CD4-positive, alpha-beta memory T cell (primary cell): ENCODE results near the gene TXNDC15. TPM values are rescaled to one million over a fixed set of nuclear protein-coding genes. Genes with fewer than 3 reads are reported as not detected.
"Not testable (repeated sequence)": the region's sequence is repeated elsewhere in the genome, so short reads cannot be mapped to it uniquely, and the experiment has no call there.

Experiments
- CTCF ChIA-PET: fragments of 350-600 bp; sonication (Branson Sonifier 250); formaldehyde crosslinking; loops from one replicate; lab custom pipeline; 2021; ENCODE audit warnings: inconsistent platforms; ENCODE audit not compliant: partially characterized antibody; lab: Charles Lee
- POLR2A ChIA-PET: fragments of 350-600 bp; sonication (Branson Sonifier 250); formaldehyde crosslinking; loops from one replicate; lab custom pipeline; 2021; ENCODE audit not compliant: partially characterized antibody; lab: Charles Lee
- DNase-seq, 5 donors: peaks; one replicate each; pipeline versions ENCODE4 v3.0.0 to v3.0.0-alpha.2; 2020 to 2022; ENCODE audit warnings: mixed read lengths in 1 of 5
- H3K27ac ChIP-seq: one replicate; pipeline ENCODE4 v1.7.0; 2013; ENCODE audit warnings: low read depth, low read length
- H3K27me3 ChIP-seq: 2 replicates; pipeline ENCODE4 v1.7.0; 2013; ENCODE audit warnings: mild to moderate bottlenecking, low read length, moderate library complexity; ENCODE audit not compliant: insufficient read depth
- H3K36me3 ChIP-seq: 2 replicates; pipeline ENCODE4 v1.7.0; 2013; ENCODE audit warnings: mild to moderate bottlenecking, low read length, moderate library complexity; ENCODE audit not compliant: insufficient read depth
- H3K4me1 ChIP-seq: 2 replicates; pipeline ENCODE4 v1.7.0; 2013; ENCODE audit warnings: mild to moderate bottlenecking, low read length, moderate library complexity; ENCODE audit not compliant: insufficient read depth
- H3K4me3 ChIP-seq, 2 donors: one replicate each; pipeline ENCODE4 v1.7.0; 2013; ENCODE audit warnings: low read length in 2 of 2, mild to moderate bottlenecking in 1 of 2
- H3K9me3 ChIP-seq, 2 donors: one replicate each; pipeline ENCODE4 v1.7.0; 2013; ENCODE audit warnings: low read length in 2 of 2, control low read depth in 1 of 2; ENCODE audit not compliant: control insufficient read depth in 1 of 2
- H3K27ac Mint-ChIP-seq, 7 donors: one replicate each; pipeline ENCODE4 v1.8.0; 2020 to 2021; ENCODE audit warnings: mixed read lengths in 7 of 7, mild to moderate bottlenecking in 6 of 7, inconsistent platforms in 3 of 7, moderate library complexity in 3 of 7
- H3K27me3 Mint-ChIP-seq, 2 donors: one replicate each; pipeline ENCODE4 v1.8.0; 2020 to 2021; ENCODE audit warnings: mixed read lengths in 2 of 2
- H3K36me3 Mint-ChIP-seq, 2 donors: one replicate each; pipeline ENCODE4 v1.8.0; 2020 to 2021; ENCODE audit warnings: mixed read lengths in 2 of 2, inconsistent platforms in 1 of 2, mild to moderate bottlenecking in 1 of 2
- H3K4me1 Mint-ChIP-seq, 4 donors: one replicate each; pipeline ENCODE4 v1.8.0; 2020 to 2021; ENCODE audit warnings: mixed read lengths in 4 of 4, mild to moderate bottlenecking in 1 of 4
- H3K4me3 Mint-ChIP-seq, 8 donors: one replicate each; pipeline ENCODE4 v1.8.0; 2020 to 2021; ENCODE audit warnings: mixed read lengths in 8 of 8, mild to moderate bottlenecking in 7 of 8, moderate library complexity in 6 of 8, inconsistent platforms in 3 of 8
- H3K9me3 Mint-ChIP-seq, 8 donors: one replicate each; pipeline ENCODE4 v1.8.0; 2020 to 2021; ENCODE audit warnings: mixed read lengths in 8 of 8, mild to moderate bottlenecking in 5 of 8, inconsistent platforms in 3 of 8, moderate library complexity in 1 of 8
- intact Hi-C: fragments of 100-400 bp; cut with micrococcal nuclease; formaldehyde crosslinking; loops from one replicate; pipeline ENCODE4 v1.15.1; 2023
- polyA plus RNA-seq, 2 donors: library from polyadenylated mRNA; unstranded; fragments of 300-500 nt; fragmentation: Illumina TruSeq; gene quantifications; one replicate each; pipeline ENCODE4 v1.2.3, GENCODE V29; 2021
- total RNA-seq, 2 experiments: library from RNA; stranded (reverse); gene quantifications; one replicate each; pipeline ENCODE4 v1.2.3, GENCODE V29; 2021

TXNDC15 gene
- total and polyA plus RNA-seq, 4 experiments from 2014 or later: 14.4 to 52.0 (median 32.9) TPM

DNA sequence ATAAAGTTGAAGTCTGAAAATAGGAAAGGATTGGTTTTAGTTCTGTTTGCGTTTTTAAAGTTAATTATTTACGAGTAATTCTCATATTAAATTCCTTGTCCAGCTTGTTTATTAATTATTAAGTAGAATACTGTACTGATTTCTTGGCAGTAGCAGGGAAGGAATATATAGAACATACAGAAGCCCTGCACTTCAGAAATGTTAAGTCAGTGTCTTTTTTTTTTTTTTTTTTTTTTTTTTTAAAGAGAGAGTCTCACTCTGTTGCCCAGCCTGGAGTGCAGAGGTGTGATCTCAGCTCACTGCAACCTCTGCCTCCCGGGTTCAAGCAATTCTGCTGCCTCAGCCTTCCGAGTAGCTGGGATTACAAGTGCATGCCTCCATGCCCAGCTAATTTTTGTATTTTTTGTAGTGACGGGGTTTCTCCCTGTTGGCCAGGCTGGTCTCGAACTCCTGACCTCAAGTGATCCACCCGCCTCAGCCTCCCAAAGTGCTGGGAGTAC is 24.7 kb upstream of the TXNDC15 start:
- intact Hi-C loops: loop anchor here (5.0 kb wide), 1 partner anchor 92 kb away; the partner anchor contains the start of gene DDX46
- H3K9me3 Mint-ChIP-seq, H3K27me3 ChIP-seq, H3K9me3 ChIP-seq, H3K27ac ChIP-seq, H3K27me3 Mint-ChIP-seq, DNase-seq, H3K36me3 ChIP-seq, H3K4me3 ChIP-seq: not testable (repeated sequence)
- CTCF ChIA-PET: interaction anchor here (0.7 to 1.3 kb wide), 3 partner anchors 8 to 839 kb away, joined by 3 to 5 read pairs (median 4); partner anchors contain the start of gene PCBD2
- Mint-ChIP-seq H3K27ac (peak overlapping the region in 1 of 7 donors; percentile 63), H3K4me3 (peak overlapping the region in 1 of 8 donors; percentile 35), H3K36me3 (peaks cover 7 to 40% of the 10 kb centered on the region in 2 donors), H3K4me1 (peaks cover 19 to 62% (median 42%) of the 10 kb centered on the region in 4 donors)
- H3K4me1 ChIP-seq: peaks cover 29% of the 10 kb centered on the region
- POLR2A ChIA-PET: interaction anchor here (0.6 to 0.7 kb wide), 2 partner anchors 25 to 58 kb away, joined by 3 read pairs; partner anchors contain the start of gene TXNDC15

DNA sequence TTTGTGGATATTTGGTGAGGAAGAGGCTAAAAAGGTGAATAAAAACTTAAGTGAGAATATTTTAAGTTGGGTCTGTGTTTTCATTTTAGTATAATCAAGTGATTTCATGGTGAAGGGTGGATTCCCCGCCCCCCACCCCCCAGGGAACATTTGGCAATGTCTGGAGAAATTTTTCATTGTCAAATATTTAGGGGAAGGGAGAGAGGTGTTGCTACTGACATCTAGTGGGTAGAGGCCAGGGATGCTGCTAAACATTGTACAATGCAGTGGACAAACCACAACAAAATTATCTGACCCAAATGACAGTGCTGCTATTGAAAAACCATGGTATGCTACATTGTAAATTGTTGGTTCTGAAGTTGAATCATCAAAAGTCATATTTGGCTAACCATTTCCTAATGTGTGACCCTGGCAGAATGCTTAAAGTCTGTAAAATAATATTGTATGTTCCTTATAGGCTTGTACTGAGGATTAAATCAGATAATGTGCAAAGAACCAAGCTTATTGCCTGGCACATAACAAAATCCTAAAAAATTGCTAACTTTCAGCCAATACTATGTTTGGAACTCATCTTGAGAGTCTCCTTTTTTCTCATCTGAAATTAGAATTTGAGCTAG is 22.8 kb upstream of the TXNDC15 start:
- Mint-ChIP-seq H3K36me3 (peaks cover 14 to 46% of the 10 kb centered on the region in 2 donors), H3K4me3 (peak overlapping the region in 1 of 8 donors; percentile 30), H3K27me3 (no peaks in the 10 kb centered on the region), H3K27ac (peak overlapping the region in 5 of 7 donors; percentile 29 to 80 (median 57)), H3K9me3 (no peaks in the 10 kb centered on the region), H3K4me1 (peaks cover 15 to 58% (median 36%) of the 10 kb centered on the region in 4 donors)
- H3K27ac ChIP-seq: no peak overlapping the region
- ChIA-PET CTCF (interaction anchor here (0.7 to 1.5 kb wide), 5 partner anchors 9 to 113 kb away, joined by 3 to 4 read pairs (median 3); partner anchors contain the start of gene CAMLG), POLR2A (interaction anchor here (1.2 kb wide), 1 partner anchor 94 kb away, joined by 3 read pairs; no protein-coding TSS in a partner anchor)
- no peaks in the 10 kb centered on the region for H3K9me3 ChIP-seq
- H3K36me3 ChIP-seq: peaks cover 18% of the 10 kb centered on the region
- DNase-seq: no peak
- intact Hi-C loops: no loop called here
- no peak overlapping the region for H3K4me3 ChIP-seq
- no peaks in the 10 kb centered on the region for H3K27me3 ChIP-seq
- H3K4me1 ChIP-seq: peaks cover 21% of the 10 kb centered on the region

DNA sequence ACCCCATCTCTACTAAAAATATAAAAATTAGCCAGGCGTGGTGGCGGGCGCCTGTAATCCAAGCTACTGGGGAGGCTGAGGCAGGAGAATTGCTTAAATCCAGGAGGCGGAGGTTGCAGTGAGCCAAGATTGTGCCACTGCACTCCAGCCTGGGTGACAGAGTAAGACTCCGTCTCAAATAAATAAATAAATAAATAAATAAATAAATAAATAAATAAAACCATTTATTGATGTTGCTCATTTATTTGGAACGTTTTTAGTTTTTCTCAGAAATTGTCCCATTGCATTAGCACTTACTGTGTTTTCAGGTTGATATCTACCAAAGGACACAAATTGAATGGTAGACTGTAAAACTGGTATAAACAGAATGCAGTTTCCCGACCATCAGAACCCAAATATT is 17.7 kb upstream of the TXNDC15 start:
- H3K36me3 ChIP-seq: peaks cover 29% of the 10 kb centered on the region
- H3K4me1 ChIP-seq, DNase-seq, CTCF ChIA-PET, H3K9me3 Mint-ChIP-seq, H3K4me3 Mint-ChIP-seq, H3K27ac Mint-ChIP-seq, H3K9me3 ChIP-seq, H3K27me3 Mint-ChIP-seq, H3K27ac ChIP-seq, intact Hi-C loops, H3K4me3 ChIP-seq, H3K27me3 ChIP-seq: not testable (repeated sequence)
- H3K36me3 Mint-ChIP-seq: peaks cover 18 to 47% of the 10 kb centered on the region in 2 donors
- H3K4me1 Mint-ChIP-seq: peaks cover 9 to 25% (median 16%) of the 10 kb centered on the region in 4 donors
- POLR2A ChIA-PET: interaction anchor here (1.7 kb wide), 1 partner anchor 18 kb away, joined by 5 read pairs; the partner anchor contains the start of gene TXNDC15

DNA sequence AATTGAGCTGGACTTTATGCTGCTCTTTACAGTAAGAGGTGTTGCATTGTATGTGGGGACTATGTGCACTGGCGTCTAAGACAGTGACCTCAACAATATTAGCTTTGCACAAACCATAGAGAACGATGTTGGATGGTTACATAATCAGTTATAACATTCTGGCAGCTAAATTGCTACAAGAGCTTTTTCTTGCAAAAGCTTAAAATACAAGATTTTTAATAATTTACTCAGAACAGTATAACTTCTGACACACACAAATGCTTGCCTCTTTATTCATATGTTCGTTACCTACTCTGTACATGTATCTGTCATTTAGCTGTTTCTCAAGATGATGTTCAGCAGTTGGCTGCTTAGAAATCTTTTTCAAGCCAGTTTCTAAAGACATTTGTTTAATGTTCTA is 16.8 kb upstream of the TXNDC15 start:
- H3K36me3 Mint-ChIP-seq: peaks cover 18 to 44% of the 10 kb centered on the region in 2 donors
- CTCF ChIA-PET: no interaction called here
- Histone ChIP-seq H3K4me3 (no peak overlapping the region), H3K27ac (no peak overlapping the region), H3K27me3 (no peaks in the 10 kb centered on the region), H3K4me1 (no peaks in the 10 kb centered on the region), H3K36me3 (peaks cover 29% of the 10 kb centered on the region), H3K9me3 (no peaks in the 10 kb centered on the region)
- no peaks in the 10 kb centered on the region for H3K9me3 Mint-ChIP-seq
- no peak for DNase-seq
- no peak overlapping the region for H3K27ac Mint-ChIP-seq
- intact Hi-C loops: no loop called here
- POLR2A ChIA-PET: interaction anchor here (1.2 kb wide), 1 partner anchor 12 kb away, joined by 5 read pairs; the partner anchor contains the start of gene C5orf24
- peaks cover 8 to 19% (median 12%) of the 10 kb centered on the region in 4 donors for H3K4me1 Mint-ChIP-seq
- no peak overlapping the region for H3K4me3 Mint-ChIP-seq
- no peaks in the 10 kb centered on the region for H3K27me3 Mint-ChIP-seq

DNA sequence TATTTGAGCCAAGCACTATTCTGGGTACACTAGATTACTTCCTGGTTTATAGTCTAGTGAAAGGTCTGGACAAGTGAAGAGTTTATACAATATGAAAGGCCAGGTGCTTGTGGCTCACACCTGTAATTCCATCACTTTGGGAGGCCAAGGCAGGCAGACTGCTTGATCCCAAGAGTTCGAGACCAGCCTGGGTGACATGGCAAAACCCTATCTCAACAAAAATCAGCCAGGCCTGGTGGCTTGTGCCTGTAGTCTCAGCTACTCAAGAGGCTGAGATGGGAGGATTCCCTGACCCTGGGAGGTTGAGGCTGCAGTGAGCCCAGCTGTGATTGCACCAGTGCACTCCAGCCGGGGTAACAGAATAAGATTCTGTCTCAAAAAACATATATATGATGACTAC is 9.5 kb upstream of the TXNDC15 start:
- H3K27me3 Mint-ChIP-seq: no peaks in the 10 kb centered on the region
- no peak overlapping the region for H3K4me3 Mint-ChIP-seq
- POLR2A ChIA-PET: interaction anchor here (1.2 kb wide), 1 partner anchor 19 kb away, joined by 3 read pairs; the partner anchor contains the start of gene C5orf24
- no peaks in the 10 kb centered on the region for H3K4me1 Mint-ChIP-seq
- Histone ChIP-seq H3K36me3 (no peaks in the 10 kb centered on the region), H3K27me3 (no peaks in the 10 kb centered on the region), H3K4me1 (no peaks in the 10 kb centered on the region), H3K27ac (no peak overlapping the region), H3K4me3 (no peak overlapping the region), H3K9me3 (no peaks in the 10 kb centered on the region)
- no peak for DNase-seq
- no peaks in the 10 kb centered on the region for H3K9me3 Mint-ChIP-seq
- no peak overlapping the region for H3K27ac Mint-ChIP-seq
- CTCF ChIA-PET: no interaction called here
- peaks cover under 1 to 3% of the 10 kb centered on the region in 2 donors for H3K36me3 Mint-ChIP-seq
- intact Hi-C loops: no loop called here

DNA sequence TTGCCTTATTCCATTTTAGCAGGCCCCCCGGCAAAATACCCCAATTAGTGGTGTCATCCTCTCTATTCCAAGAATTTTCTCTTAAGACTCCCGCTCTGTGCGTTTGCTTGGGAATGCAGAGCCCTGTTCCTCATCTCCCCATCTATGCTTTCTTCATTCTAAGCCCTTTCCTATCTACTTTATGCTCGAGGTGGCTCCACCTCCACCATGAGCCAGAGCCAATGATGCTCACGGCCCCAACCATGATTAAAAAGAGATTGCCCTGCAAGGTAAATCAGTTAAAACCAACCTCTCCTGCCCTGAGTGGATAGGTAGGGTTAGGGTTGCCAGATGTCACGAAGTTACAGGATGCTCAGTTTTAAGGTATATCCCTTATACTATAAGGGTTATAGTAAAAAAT is 677 bp upstream of the TXNDC15 start:
- H3K4me1 ChIP-seq: peaks cover 33% of the 10 kb centered on the region
- Mint-ChIP-seq H3K9me3 (no peaks in the 10 kb centered on the region), H3K4me1 (peaks cover 22 to 42% (median 34%) of the 10 kb centered on the region in 4 donors), H3K4me3 (peak overlapping the region; percentile 93 to 98 (median 94)), H3K36me3 (peaks cover 0 to 11% of the 10 kb centered on the region in 2 donors), H3K27ac (peak overlapping the region; percentile 86 to 97 (median 96)), H3K27me3 (no peaks in the 10 kb centered on the region)
- H3K36me3 ChIP-seq: no peaks in the 10 kb centered on the region
- H3K27me3 ChIP-seq: no peaks in the 10 kb centered on the region
- ChIA-PET CTCF (interaction anchor here (0.7 to 3.4 kb wide), 4 partner anchors 15 to 31 kb away, joined by 3 to 17 read pairs (median 4); partner anchors contain the start of gene PCBD2), POLR2A (interaction anchor here (0.6 to 3.8 kb wide), 17 partner anchors 13 to 697 kb away, joined by 3 to 69 read pairs (median 5); partner anchors contain the start of genes C5orf24, CAMLG, CDKN2AIPNL and DDX46)
- peak overlapping the region; percentile 78 for H3K27ac ChIP-seq
- H3K9me3 ChIP-seq: no peaks in the 10 kb centered on the region
- peak in 2 of 5 donors; percentile 9 to 39 for DNase-seq
- intact Hi-C loops: no loop called here
- peak overlapping the region; percentile 90 to 91 for H3K4me3 ChIP-seq
